Adrenal gland (tissue), 5 donors: ENCODE measurements around the gene OR9A4.

Experiments
- POLR2A ChIP-seq, 2 donors: fragments of 450-650 bp; IDR thresholded peaks; one replicate each; pipeline ENCODE4 v1.6.1; 2017; ENCODE audit warnings: antibody characterized with exemption in 2 of 2, mild to moderate bottlenecking in 2 of 2, moderate library complexity in 1 of 2
- TF ChIP-seq, protein P1 (sequence below), 6 experiments: fragments of 450-650 bp in 4 of 6; fragments of 200-600 bp in 2 of 6; sonication (generic) in 1 of 6; IDR thresholded peaks; 1 replicate in 5 of 6; 2 replicates in 1 of 6; pipeline versions ENCODE4 v1.5.1 to v1.8.0; 2016 to 2021; ENCODE audit warnings: antibody characterized with exemption in 6 of 6, mild to moderate bottlenecking in 2 of 6, moderate library complexity in 1 of 6
- donor health status: DM: no; HTN: no; CAD: no.

DNA sequence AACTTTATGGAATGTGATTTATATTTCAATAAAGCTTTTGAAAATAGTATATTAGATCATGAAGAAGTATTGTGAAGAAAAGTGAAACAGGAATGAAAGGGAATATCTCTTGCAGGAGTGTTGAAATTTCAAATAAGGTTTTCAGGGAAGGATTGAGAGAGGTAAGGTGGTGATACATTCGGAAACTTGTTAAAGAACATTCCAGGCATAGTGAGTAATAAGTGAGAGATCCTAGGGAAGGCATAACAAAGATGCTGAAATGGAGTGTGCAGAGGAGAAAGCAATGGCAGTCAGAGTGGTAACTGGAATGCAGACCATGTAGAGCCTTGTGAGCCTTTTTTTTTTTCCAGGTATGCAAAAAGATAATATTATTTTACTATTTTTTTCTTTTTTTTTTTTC lies 4.1 kb downstream of the OR9A4 start:
- TF ChIP-seq, protein P1, sequence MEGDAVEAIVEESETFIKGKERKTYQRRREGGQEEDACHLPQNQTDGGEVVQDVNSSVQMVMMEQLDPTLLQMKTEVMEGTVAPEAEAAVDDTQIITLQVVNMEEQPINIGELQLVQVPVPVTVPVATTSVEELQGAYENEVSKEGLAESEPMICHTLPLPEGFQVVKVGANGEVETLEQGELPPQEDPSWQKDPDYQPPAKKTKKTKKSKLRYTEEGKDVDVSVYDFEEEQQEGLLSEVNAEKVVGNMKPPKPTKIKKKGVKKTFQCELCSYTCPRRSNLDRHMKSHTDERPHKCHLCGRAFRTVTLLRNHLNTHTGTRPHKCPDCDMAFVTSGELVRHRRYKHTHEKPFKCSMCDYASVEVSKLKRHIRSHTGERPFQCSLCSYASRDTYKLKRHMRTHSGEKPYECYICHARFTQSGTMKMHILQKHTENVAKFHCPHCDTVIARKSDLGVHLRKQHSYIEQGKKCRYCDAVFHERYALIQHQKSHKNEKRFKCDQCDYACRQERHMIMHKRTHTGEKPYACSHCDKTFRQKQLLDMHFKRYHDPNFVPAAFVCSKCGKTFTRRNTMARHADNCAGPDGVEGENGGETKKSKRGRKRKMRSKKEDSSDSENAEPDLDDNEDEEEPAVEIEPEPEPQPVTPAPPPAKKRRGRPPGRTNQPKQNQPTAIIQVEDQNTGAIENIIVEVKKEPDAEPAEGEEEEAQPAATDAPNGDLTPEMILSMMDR (IDR thresholded peaks at IDR 0.05) = no peak
- TF ChIP-seq POLR2A (IDR thresholded peaks at IDR 0.05) = no peak
